ES-I3 (cell line): ENCODE measurements around the gene MYO9A.

Experiments
- H3K36me3 ChIP-seq: 2 replicates; pipeline ENCODE4 v1.6.1; 2013; ENCODE audit warnings: mild to moderate bottlenecking, low read length, control low read depth, moderate library complexity; ENCODE audit not compliant: insufficient read depth
- H3K4me1 ChIP-seq: 2 replicates; pipeline ENCODE4 v1.6.1; 2013; ENCODE audit warnings: mild to moderate bottlenecking, control low read depth, low read length; ENCODE audit not compliant: insufficient read depth
- H3K9ac ChIP-seq: 2 replicates; pipeline ENCODE4 v1.6.1; 2013; ENCODE audit warnings: low read depth, mild to moderate bottlenecking, low read length, moderate library complexity
- H3K9me3 ChIP-seq: 2 replicates; pipeline ENCODE4 v1.6.1; 2013; ENCODE audit warnings: mild to moderate bottlenecking, low read length, moderate library complexity; ENCODE audit not compliant: control insufficient read depth, insufficient read depth

MYO9A gene

GRCh38 chr15:71798641-71799040, 319.3 kb downstream of the MYO9A start:
- no peaks in the 10 kb centered on the region for H3K4me1 ChIP-seq
- H3K36me3 ChIP-seq: no peaks in the 10 kb centered on the region
- no peak overlapping the region for H3K9ac ChIP-seq
- peaks cover 2% of the 10 kb centered on the region; the same call in 1 of the 2 replicates for H3K9me3 ChIP-seq

- Histone ChIP-seq H3K4me1 (no peaks in the 10 kb centered on the region), H3K9ac (no peak overlapping the region), H3K9me3 (no peaks in the 10 kb centered on the region), H3K36me3 (no peaks in the 10 kb centered on the region)
Measured at GRCh38 chr15:71792521-71792920, 325.4 kb downstream of the MYO9A start.

GRCh38 chr15:71791975-71792374, 326.0 kb downstream of the MYO9A start:
- no peak overlapping the region for H3K9ac ChIP-seq
- no peaks in the 10 kb centered on the region for H3K36me3 ChIP-seq
- no peaks in the 10 kb centered on the region for H3K4me1 ChIP-seq
- no peaks in the 10 kb centered on the region for H3K9me3 ChIP-seq

- no peak overlapping the region for H3K9ac ChIP-seq
- H3K36me3 ChIP-seq: no peaks in the 10 kb centered on the region
- H3K4me1 ChIP-seq: no peaks in the 10 kb centered on the region
Measured at GRCh38 chr15:71790081-71790480, 327.9 kb downstream of the MYO9A start.

GRCh38 chr15:71789616-71790015, 328.3 kb downstream of the MYO9A start:
- H3K9me3 ChIP-seq: no peaks in the 10 kb centered on the region
- H3K36me3 ChIP-seq: no peaks in the 10 kb centered on the region
- no peak overlapping the region for H3K9ac ChIP-seq
- H3K4me1 ChIP-seq: no peaks in the 10 kb centered on the region

More at GRCh38 chr15:71790081-71790480, 327.9 kb downstream of the MYO9A start:
- H3K9me3 ChIP-seq: no peaks in the 10 kb centered on the region

GRCh38 chr15:71788646-71789579, 329.0 kb downstream of the MYO9A start:
- Histone ChIP-seq H3K9me3 (no peaks in the 10 kb centered on the region), H3K36me3 (no peaks in the 10 kb centered on the region), H3K4me1 (no peaks in the 10 kb centered on the region), H3K9ac (no peak overlapping the region)

GRCh38 chr15:71786673-71787072, 331.3 kb downstream of the MYO9A start:
- H3K9ac ChIP-seq: no peak overlapping the region
- H3K4me1 ChIP-seq: no peaks in the 10 kb centered on the region
- no peaks in the 10 kb centered on the region for H3K36me3 ChIP-seq
- no peaks in the 10 kb centered on the region for H3K9me3 ChIP-seq

- no peaks in the 10 kb centered on the region for H3K36me3 ChIP-seq
- H3K9me3 ChIP-seq: no peaks in the 10 kb centered on the region
- H3K4me1 ChIP-seq: no peaks in the 10 kb centered on the region
- H3K9ac ChIP-seq: no peak overlapping the region
Measured at GRCh38 chr15:71785996-71786395, 332.0 kb downstream of the MYO9A start.

- Histone ChIP-seq H3K9ac (no peak overlapping the region), H3K36me3 (no peaks in the 10 kb centered on the region), H3K9me3 (no peaks in the 10 kb centered on the region), H3K4me1 (0 out of 2 replicates have a peak, but pooled peaks cover 5% of the 10 kb centered on the region)
Measured at GRCh38 chr15:71784719-71785118, 333.2 kb downstream of the MYO9A start.

GRCh38 chr15:71782422-71783165, 335.4 kb downstream of the MYO9A start:
- no peak overlapping the region for H3K9ac ChIP-seq
- no peaks in the 10 kb centered on the region for H3K9me3 ChIP-seq
- 0 out of 2 replicates have a peak, but pooled peaks cover 6% of the 10 kb centered on the region for H3K4me1 ChIP-seq
- no peaks in the 10 kb centered on the region for H3K36me3 ChIP-seq

- Histone ChIP-seq H3K4me1 (0 out of 2 replicates have a peak, but pooled peaks cover 6% of the 10 kb centered on the region), H3K9ac (no peak overlapping the region), H3K36me3 (no peaks in the 10 kb centered on the region), H3K9me3 (no peaks in the 10 kb centered on the region)
Measured at GRCh38 chr15:71781965-71782265, 336.0 kb downstream of the MYO9A start.

GRCh38 chr15:71781179-71781964, 336.6 kb downstream of the MYO9A start:
- 0 out of 2 replicates have a peak, but pooled peaks cover 6% of the 10 kb centered on the region for H3K4me1 ChIP-seq
- no peaks in the 10 kb centered on the region for H3K9me3 ChIP-seq
- no peaks in the 10 kb centered on the region for H3K36me3 ChIP-seq
- no peak overlapping the region for H3K9ac ChIP-seq

- Histone ChIP-seq H3K9ac (no peak overlapping the region), H3K9me3 (no peaks in the 10 kb centered on the region), H3K36me3 (no peaks in the 10 kb centered on the region), H3K4me1 (0 out of 2 replicates have a peak, but pooled peaks cover 6% of the 10 kb centered on the region)
Measured at GRCh38 chr15:71780115-71780976, 337.6 kb downstream of the MYO9A start.
